CD8-positive, alpha-beta memory T cell (primary cell): ENCODE measurements around the gene NEAT1. TPM values are rescaled to one million over a fixed set of nuclear protein-coding genes. Genes with fewer than 3 reads are reported as not detected.
A peak's percentile ranks its signal among the peaks of the same experiment; 100 is the strongest.

ENCODE experiments used
- CTCF ChIA-PET: fragments of 350-600 bp; sonication (Branson Sonifier 250); formaldehyde crosslinking; loops from one replicate; lab custom pipeline; 2021; ENCODE audit warnings: antibody characterized with exemption; lab: Charles Lee
- POLR2A ChIA-PET: fragments of 350-600 bp; sonication (Branson Sonifier 250); formaldehyde crosslinking; loops from one replicate; lab custom pipeline; 2021; ENCODE audit warnings: antibody characterized with exemption; lab: Charles Lee
- DNase-seq, 5 donors: peaks; one replicate each; pipeline versions ENCODE4 v3.0.0 to v3.0.0-alpha.2; 2020 to 2022; ENCODE audit warnings: mixed read lengths in 1 of 5
- H3K27ac ChIP-seq: one replicate; pipeline ENCODE4 v1.7.0; 2013; ENCODE audit warnings: low read depth, mild to moderate bottlenecking, low read length, moderate library complexity
- H3K27me3 ChIP-seq: 2 replicates; pipeline ENCODE4 v1.7.0; 2013; ENCODE audit warnings: low read length, mild to moderate bottlenecking; ENCODE audit not compliant: insufficient read depth, poor library complexity, severe bottlenecking
- H3K36me3 ChIP-seq: 2 replicates; pipeline ENCODE4 v1.7.0; 2013; ENCODE audit warnings: mild to moderate bottlenecking, low read length, moderate library complexity; ENCODE audit not compliant: insufficient read depth
- H3K4me1 ChIP-seq: 2 replicates; pipeline ENCODE4 v1.7.0; 2013; ENCODE audit warnings: mild to moderate bottlenecking, low read length, moderate library complexity; ENCODE audit not compliant: insufficient read depth
- H3K4me3 ChIP-seq: 2 replicates; pipeline ENCODE4 v1.7.0; 2013; ENCODE audit warnings: mild to moderate bottlenecking, low read length
- H3K9me3 ChIP-seq: 2 replicates; pipeline ENCODE4 v1.7.0; 2013; ENCODE audit warnings: mild to moderate bottlenecking, low read length
- H3K27ac Mint-ChIP-seq, 8 donors: one replicate each; pipeline ENCODE4 v1.8.0; 2020 to 2021; ENCODE audit warnings: mixed read lengths in 8 of 8, mild to moderate bottlenecking in 6 of 8, inconsistent platforms in 3 of 8, moderate library complexity in 3 of 8
- H3K27me3 Mint-ChIP-seq, 2 donors: one replicate each; pipeline ENCODE4 v1.8.0; 2020 to 2021; ENCODE audit warnings: mixed read lengths in 2 of 2, mild to moderate bottlenecking in 1 of 2, moderate library complexity in 1 of 2
- H3K36me3 Mint-ChIP-seq, 3 donors: one replicate each; pipeline ENCODE4 v1.8.0; 2020 to 2021; ENCODE audit warnings: mixed read lengths in 3 of 3, inconsistent platforms in 1 of 3, mild to moderate bottlenecking in 1 of 3
- H3K4me1 Mint-ChIP-seq, 3 donors: one replicate each; pipeline ENCODE4 v1.8.0; 2020 to 2021; ENCODE audit warnings: mixed read lengths in 3 of 3, inconsistent platforms in 1 of 3, mild to moderate bottlenecking in 1 of 3
- H3K4me3 Mint-ChIP-seq, 7 donors: one replicate each; pipeline ENCODE4 v1.8.0; 2020 to 2021; ENCODE audit warnings: mixed read lengths in 7 of 7, mild to moderate bottlenecking in 6 of 7, moderate library complexity in 4 of 7, inconsistent platforms in 2 of 7
- H3K9me3 Mint-ChIP-seq, 5 donors: one replicate each; pipeline ENCODE4 v1.8.0; 2020 to 2022; ENCODE audit warnings: mixed read lengths in 5 of 5, mild to moderate bottlenecking in 3 of 5, moderate library complexity in 2 of 5, inconsistent platforms in 1 of 5
- polyA plus RNA-seq: library from polyadenylated mRNA; unstranded; fragments of 300-500 nt; fragmentation: Illumina TruSeq; gene quantifications from one replicate; pipeline ENCODE4 v1.2.3, GENCODE V29; 2021
- total RNA-seq, 2 experiments: library from RNA; stranded (reverse); gene quantifications; one replicate each; pipeline ENCODE4 v1.2.3, GENCODE V29; 2021

Gene NEAT1
- total and polyA plus RNA-seq, 3 experiments from 2014 or later, result 2.7 to 204 (median 196) TPM

DNA sequence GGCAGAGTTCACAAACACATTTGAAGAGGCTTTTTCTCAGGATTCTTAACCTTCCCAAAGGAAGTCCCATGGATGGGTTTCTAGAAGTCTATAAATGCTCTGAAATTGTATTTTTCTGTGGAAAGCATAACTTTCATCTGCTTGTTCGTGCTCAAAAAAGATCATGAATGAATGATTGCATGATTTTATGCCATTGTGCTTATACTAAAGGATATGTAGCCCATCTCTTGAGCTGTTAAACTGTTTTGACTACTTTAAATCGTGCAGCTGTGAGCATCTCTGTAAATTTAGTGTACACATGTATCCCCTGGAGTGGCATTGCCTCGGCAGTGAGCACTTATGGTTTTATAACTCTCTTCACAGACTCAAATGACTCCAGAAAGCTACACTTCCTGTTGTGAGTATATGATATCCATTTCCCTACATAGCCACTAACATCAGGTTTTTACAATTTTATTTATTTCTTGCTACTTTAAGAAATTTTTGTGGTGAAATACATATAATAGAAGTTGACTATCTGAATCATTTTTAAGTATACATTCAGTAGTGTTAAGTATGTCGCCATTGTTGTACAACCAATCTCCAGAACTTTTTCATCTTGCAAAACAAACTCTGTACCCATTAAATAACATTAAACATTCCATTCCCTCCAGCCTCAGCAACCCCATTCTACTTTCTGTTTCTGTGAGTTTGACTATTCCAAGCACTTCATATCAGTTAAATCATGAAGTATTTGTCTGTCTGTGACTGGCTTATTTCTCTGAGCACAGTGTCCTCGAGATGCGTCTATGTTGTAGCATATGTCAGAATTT lies 8.0 kb downstream of the NEAT1 start:
- Histone ChIP-seq H3K27me3 (no peaks in the 10 kb centered on the region), H3K4me3 (peak overlapping the region; percentile 51), H3K4me1 (peaks cover 76% of the 10 kb centered on the region), H3K9me3 (no peaks in the 10 kb centered on the region), H3K27ac (peak overlapping the region; percentile 55), H3K36me3 (peaks cover 7% of the 10 kb centered on the region)
- Mint-ChIP-seq H3K9me3 (no peaks in the 10 kb centered on the region), H3K27me3 (peaks cover 0 to 3% of the 10 kb centered on the region in 2 donors), H3K27ac (peak overlapping the region; percentile 94 to 100 (median 97)), H3K4me3 (peak overlapping the region; percentile 93 to 97 (median 94)), H3K4me1 (peaks cover 87 to 99% (median 96%) of the 10 kb centered on the region in 3 donors), H3K36me3 (peaks cover 17 to 54% (median 21%) of the 10 kb centered on the region in 3 donors)
- CTCF ChIA-PET, result interaction anchor here (1.0 to 2.2 kb wide), 5 partner anchors 14 to 73 kb away, joined by 3 to 15 read pairs (median 6); partner anchors contain the start of gene MALAT1
- DNase-seq, result peak in 2 of 5 donors; percentile 47 to 48
- POLR2A ChIA-PET, result interaction anchor here (0.6 to 20.1 kb wide), 6 partner anchors 9 to 73 kb away, joined by 5 to 1366 read pairs (median 10); partner anchors contain the start of gene MALAT1

DNA sequence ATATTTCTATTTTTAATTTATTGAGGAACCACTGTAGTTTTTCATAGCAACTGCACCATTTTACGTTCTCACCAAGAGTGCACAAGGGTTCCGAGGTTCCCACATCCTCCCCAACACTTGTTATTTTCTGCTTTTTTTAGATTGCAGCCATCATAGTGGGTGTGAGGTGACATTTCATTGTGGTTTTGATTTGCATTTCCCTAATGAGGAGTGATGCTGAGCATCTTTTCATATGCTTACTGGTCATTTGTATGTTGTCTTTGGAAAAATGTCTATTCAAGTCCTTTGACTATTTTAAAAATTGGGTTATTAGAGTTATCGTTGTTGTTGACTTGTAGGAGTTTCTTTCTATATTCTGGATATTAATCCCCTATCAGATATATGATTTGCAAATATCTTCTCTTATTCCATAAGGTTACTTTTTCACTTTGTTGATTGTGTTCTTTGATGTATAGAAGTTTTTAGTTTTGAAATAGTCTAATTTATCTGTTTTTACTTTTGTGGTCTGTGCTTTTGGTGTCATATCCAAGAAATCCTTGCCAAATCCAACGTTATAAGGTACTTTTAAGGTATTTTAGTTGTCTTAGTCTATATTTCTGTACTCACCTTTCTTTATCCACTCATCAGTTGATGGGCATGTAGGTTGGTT lies 9.0 kb downstream of the NEAT1 start:
- Histone ChIP-seq H3K4me3 (no peak overlapping the region), H3K9me3 (no peaks in the 10 kb centered on the region), H3K36me3 (peaks cover 8% of the 10 kb centered on the region), H3K27me3 (no peaks in the 10 kb centered on the region), H3K4me1 (peaks cover 74% of the 10 kb centered on the region), H3K27ac (peak overlapping the region; percentile 55)
- peak in 3 of 5 donors; percentile 72 to 81 (median 78) for DNase-seq
- Mint-ChIP-seq H3K4me3 (peak overlapping the region; percentile 44 to 72 (median 61)), H3K27me3 (no peaks in the 10 kb centered on the region), H3K36me3 (peaks cover 11 to 55% (median 12%) of the 10 kb centered on the region in 3 donors), H3K9me3 (no peaks in the 10 kb centered on the region), H3K27ac (peak overlapping the region in 7 of 8 donors; percentile 87 to 98 (median 91)), H3K4me1 (peaks cover 90 to 98% (median 98%) of the 10 kb centered on the region in 3 donors)
- POLR2A ChIA-PET, result interaction anchor here (0.5 to 1.5 kb wide), 5 partner anchors 9 to 71 kb away, joined by 3 to 16 read pairs (median 7); partner anchors contain the start of gene NEAT1
- CTCF ChIA-PET, result interaction anchor here (0.9 to 1.5 kb wide), 4 partner anchors 15 to 77 kb away, joined by 3 to 19 read pairs (median 4); no protein-coding TSS in a partner anchor

DNA sequence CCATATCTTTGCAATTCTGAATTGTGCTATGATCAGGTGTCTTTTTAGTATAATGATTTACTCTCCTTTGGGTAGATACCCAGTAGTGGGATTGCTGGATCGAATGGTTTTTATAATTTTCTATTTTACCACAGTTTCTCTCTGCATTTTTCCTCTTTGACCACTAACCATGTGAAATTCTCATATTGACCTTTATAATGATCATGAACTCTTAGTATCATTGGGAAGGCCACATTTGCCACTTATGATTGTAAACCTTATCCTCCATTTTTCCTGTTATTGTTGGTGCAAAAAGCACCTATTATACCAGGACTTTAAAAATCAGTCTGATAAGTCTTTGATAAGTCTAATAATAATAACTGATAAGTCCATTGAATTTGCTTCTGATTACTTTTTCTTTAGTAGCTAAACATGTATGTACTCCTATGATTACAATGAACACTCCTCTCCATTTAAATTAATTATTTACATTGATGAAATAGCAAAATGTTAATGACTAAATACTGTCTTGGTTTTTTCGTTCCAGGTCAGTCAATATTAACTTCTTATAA lies 9.6 kb downstream of the NEAT1 start:
- Mint-ChIP-seq H3K9me3 (no peaks in the 10 kb centered on the region), H3K27me3 (no peaks in the 10 kb centered on the region), H3K4me3 (peak overlapping the region in 6 of 7 donors; percentile 44 to 72 (median 56)), H3K36me3 (peaks cover 7 to 54% (median 7%) of the 10 kb centered on the region in 3 donors), H3K4me1 (peaks cover 85 to 96% (median 95%) of the 10 kb centered on the region in 3 donors), H3K27ac (peak overlapping the region; percentile 4 to 98 (median 90))
- no peaks in the 10 kb centered on the region for H3K27me3 ChIP-seq
- peaks cover 8% of the 10 kb centered on the region for H3K36me3 ChIP-seq
- H3K4me1 ChIP-seq, result peaks cover 68% of the 10 kb centered on the region
- no peaks in the 10 kb centered on the region for H3K9me3 ChIP-seq
- no peak overlapping the region for H3K27ac ChIP-seq
- POLR2A ChIA-PET, result interaction anchor here (0.5 to 1.5 kb wide), 12 partner anchors 8 to 75 kb away, joined by 3 to 18 read pairs (median 6); partner anchors contain the start of genes MALAT1 and NEAT1
- CTCF ChIA-PET, result interaction anchor here (0.7 to 1.5 kb wide), 12 partner anchors 8 to 77 kb away, joined by 3 to 19 read pairs (median 4); partner anchors contain the start of gene NEAT1
- DNase-seq, result no peak
- H3K4me3 ChIP-seq, result no peak overlapping the region

DNA sequence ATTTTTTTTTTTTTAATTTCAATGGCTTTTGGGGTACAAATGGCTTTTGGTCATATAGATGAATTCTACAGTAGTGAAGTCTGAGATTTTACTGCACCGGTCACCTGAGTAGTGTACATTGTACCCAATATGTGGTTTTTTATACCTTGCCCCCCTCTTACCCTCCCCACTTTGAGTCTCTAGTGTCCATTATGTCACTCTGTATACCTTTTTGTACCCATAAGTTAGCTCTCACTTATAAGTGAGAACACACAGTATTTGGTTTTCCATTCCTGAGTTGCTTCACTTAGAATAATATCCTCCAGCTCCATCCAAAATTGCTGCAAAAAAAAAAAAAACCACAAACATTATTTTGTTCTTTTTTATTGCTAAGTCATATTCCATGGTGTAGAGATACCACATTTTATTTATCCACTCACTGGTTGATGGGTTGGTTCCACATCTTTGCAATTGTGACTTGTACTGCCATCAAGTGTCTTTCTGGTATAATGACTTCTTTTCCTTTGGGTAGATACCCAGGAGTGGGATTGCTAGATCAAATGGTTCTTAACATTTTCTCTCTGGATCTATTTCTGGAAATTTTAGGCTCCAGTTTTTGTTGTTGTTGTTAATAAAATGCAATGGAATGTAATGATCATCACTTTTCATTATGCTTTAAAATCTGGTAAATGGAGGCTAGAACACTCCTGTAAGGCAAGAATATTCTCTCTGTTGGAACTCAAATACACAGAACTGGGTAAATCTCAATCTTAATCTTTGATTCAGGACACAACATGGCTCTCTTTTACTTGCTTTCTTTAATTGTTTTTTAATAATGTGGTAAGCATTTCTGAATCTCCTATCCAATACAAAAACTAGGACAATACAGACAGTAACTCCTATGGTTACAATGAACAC lies 10.3 kb downstream of the NEAT1 start:
- Histone ChIP-seq H3K36me3 (peaks cover 15% of the 10 kb centered on the region), H3K4me1 (peaks cover 61% of the 10 kb centered on the region), H3K27me3 (no peaks in the 10 kb centered on the region), H3K27ac (no peak overlapping the region), H3K9me3 (no peaks in the 10 kb centered on the region), H3K4me3 (no peak overlapping the region)
- ChIA-PET CTCF (interaction anchor here (0.7 to 1.5 kb wide), 13 partner anchors 9 to 76 kb away, joined by 3 to 19 read pairs (median 4); partner anchors contain the start of gene NEAT1), POLR2A (interaction anchor here (0.6 to 1.5 kb wide), 12 partner anchors 8 to 74 kb away, joined by 3 to 18 read pairs (median 6); partner anchors contain the start of genes MALAT1 and NEAT1)
- no peaks in the 10 kb centered on the region for H3K9me3 Mint-ChIP-seq
- peak in 3 of 5 donors; percentile 30 to 68 (median 55) for DNase-seq
- peak overlapping the region; percentile 4 to 98 (median 86) for H3K27ac Mint-ChIP-seq
- H3K4me1 Mint-ChIP-seq, result peaks cover 82 to 96% (median 95%) of the 10 kb centered on the region in 3 donors
- peak overlapping the region in 3 of 7 donors; percentile 51 to 70 (median 63) for H3K4me3 Mint-ChIP-seq
- peaks cover 3 to 54% (median 7%) of the 10 kb centered on the region in 3 donors for H3K36me3 Mint-ChIP-seq
- no peaks in the 10 kb centered on the region for H3K27me3 Mint-ChIP-seq

DNA sequence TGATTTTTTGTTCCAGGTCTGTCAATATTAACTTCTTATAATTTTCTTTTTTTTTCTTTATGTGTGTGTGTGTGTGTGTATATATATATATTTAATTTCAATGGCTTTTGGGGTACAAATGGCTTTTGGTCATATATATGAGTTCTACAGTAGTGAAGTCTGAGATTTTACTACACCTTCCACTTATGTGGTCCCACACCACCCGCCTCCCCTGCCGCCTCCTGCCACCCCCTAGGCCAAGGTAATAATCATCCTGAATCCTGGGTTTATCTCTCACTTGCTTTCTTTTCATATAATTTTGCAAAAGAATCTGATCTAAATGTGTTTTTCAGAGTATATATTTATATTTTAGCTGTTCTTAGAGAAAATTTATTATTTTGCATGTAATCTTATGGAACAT lies 11.1 kb downstream of the NEAT1 start:
- no peak overlapping the region for H3K4me3 Mint-ChIP-seq
- H3K27me3 Mint-ChIP-seq, result no peaks in the 10 kb centered on the region
- peak overlapping the region in 3 of 8 donors; percentile 27 to 91 (median 56) for H3K27ac Mint-ChIP-seq
- Histone ChIP-seq H3K27me3 (no peaks in the 10 kb centered on the region), H3K4me1 (peaks cover 53% of the 10 kb centered on the region), H3K4me3 (no peak overlapping the region), H3K9me3 (no peaks in the 10 kb centered on the region), H3K27ac (no peak overlapping the region), H3K36me3 (peaks cover 16% of the 10 kb centered on the region)
- DNase-seq, result no peak
- peaks cover 79 to 94% (median 94%) of the 10 kb centered on the region in 3 donors for H3K4me1 Mint-ChIP-seq
- ChIA-PET CTCF (interaction anchor here (1.1 kb wide), 1 partner anchor 17 kb away, joined by 9 read pairs; no protein-coding TSS in a partner anchor), POLR2A (interaction anchor here (0.9 to 1.0 kb wide), 2 partner anchors 9 to 17 kb away, joined by 3 to 5 read pairs; no protein-coding TSS in a partner anchor)
- no peaks in the 10 kb centered on the region for H3K9me3 Mint-ChIP-seq
- peaks cover 3 to 60% (median 11%) of the 10 kb centered on the region in 3 donors for H3K36me3 Mint-ChIP-seq

DNA sequence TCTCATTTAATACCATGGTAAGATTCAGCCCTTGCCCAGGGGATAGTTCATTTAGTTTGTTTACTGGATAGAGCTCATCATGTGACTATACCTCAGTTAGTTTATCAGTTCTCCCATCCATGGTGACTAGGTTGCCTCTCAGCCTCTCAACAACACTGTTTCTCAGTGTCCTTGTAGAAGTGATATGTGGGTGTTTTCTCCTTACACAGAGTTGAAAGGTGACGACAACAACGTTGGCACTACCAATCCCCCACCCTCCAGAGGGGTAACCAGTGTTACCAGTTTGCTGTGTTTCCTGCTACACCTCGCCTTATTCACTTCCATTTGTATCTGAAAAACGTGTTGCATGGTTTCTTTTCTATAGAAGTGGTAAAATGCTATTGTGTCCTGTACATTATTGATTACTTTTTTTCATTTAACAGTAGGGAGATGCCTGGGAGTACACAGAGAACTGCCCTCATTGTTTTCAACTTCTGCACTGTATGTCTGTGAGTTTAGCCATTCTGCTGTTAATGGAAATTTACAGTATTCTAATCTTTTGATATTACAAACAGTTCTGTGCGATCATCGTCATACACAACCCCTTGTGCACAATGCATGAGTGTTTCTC lies 11.6 kb downstream of the NEAT1 start:
- peaks cover 16% of the 10 kb centered on the region for H3K36me3 ChIP-seq
- Mint-ChIP-seq H3K27me3 (no peaks in the 10 kb centered on the region), H3K27ac (peak overlapping the region in 6 of 8 donors; percentile 38 to 78 (median 64)), H3K4me3 (no peak overlapping the region), H3K36me3 (peaks cover 3 to 65% (median 14%) of the 10 kb centered on the region in 3 donors), H3K4me1 (peaks cover 79 to 94% (median 94%) of the 10 kb centered on the region in 3 donors), H3K9me3 (no peaks in the 10 kb centered on the region)
- H3K27ac ChIP-seq, result no peak overlapping the region
- ChIA-PET POLR2A (interaction anchor here (0.9 to 1.0 kb wide), 2 partner anchors 10 to 18 kb away, joined by 3 to 5 read pairs; no protein-coding TSS in a partner anchor), CTCF (interaction anchor here (1.1 kb wide), 1 partner anchor 18 kb away, joined by 9 read pairs; no protein-coding TSS in a partner anchor)
- H3K4me1 ChIP-seq, result peaks cover 48% of the 10 kb centered on the region
- H3K4me3 ChIP-seq, result no peak overlapping the region
- H3K9me3 ChIP-seq, result no peaks in the 10 kb centered on the region
- no peak for DNase-seq
- H3K27me3 ChIP-seq, result no peaks in the 10 kb centered on the region
